Lower lobe of right lung (tissue), 2 donors: Measurements from ENCODE around the gene DTD1. TPM values are rescaled to one million over a fixed set of nuclear protein-coding genes. Genes with fewer than 3 reads are reported as not detected.

Experiments
- ATAC-seq, 2 donors: fragments of 200-7000 bp; cut with Tn5 transposase; one replicate each; pipeline ENCODE4 v1.9.1; 2020 to 2022; ENCODE audit warnings: mild to moderate bottlenecking in 2 of 2, moderate library complexity in 2 of 2
- DNase-seq: peaks from one replicate; pipeline ENCODE4 v3.0.0-alpha.2; 2020
- H3K27ac ChIP-seq: fragments of 200-600 bp; one replicate; pipeline ENCODE4 v1.8.0; 2022
- H3K27me3 ChIP-seq: fragments of 200-600 bp; one replicate; pipeline ENCODE4 v1.8.0; 2022; ENCODE audit warnings: low read depth
- H3K36me3 ChIP-seq: fragments of 200-600 bp; one replicate; pipeline ENCODE4 v1.8.0; 2022; ENCODE audit warnings: mild to moderate bottlenecking
- H3K4me1 ChIP-seq: fragments of 200-600 bp; one replicate; pipeline ENCODE4 v1.8.0; 2022
- H3K4me3 ChIP-seq: fragments of 200-600 bp; one replicate; pipeline ENCODE4 v1.8.0; 2022; ENCODE audit warnings: mild to moderate bottlenecking
- H3K9me3 ChIP-seq: fragments of 200-600 bp; one replicate; pipeline ENCODE4 v1.8.0; 2022
- intact Hi-C: fragments of 100-400 bp; cut with DNase I; formaldehyde crosslinking; loops from one replicate; pipeline ENCODE4 v1.11.0; 2022
- total RNA-seq: library from RNA; stranded (reverse); fragmentation: NEBNext Ultra II Directional; extraction: Animal tissue kit (Norgen Biotek cat#: 25700); gene quantifications from one replicate; pipeline ENCODE4 v1.2.1, GENCODE V29; 2021
- TF ChIP-seq, protein P1 (sequence below): fragments of 200-600 bp; IDR thresholded peaks from one replicate; pipeline ENCODE4 v1.8.0; 2022; ENCODE audit warnings: antibody characterized with exemption, mild to moderate bottlenecking
- donor health status: DM: no; HTN: yes; CAD: no; lungs with severe emphysema.

Gene DTD1
- total RNA-seq, 1 donor from 2014 or later, result 15.7 TPM

DNA sequence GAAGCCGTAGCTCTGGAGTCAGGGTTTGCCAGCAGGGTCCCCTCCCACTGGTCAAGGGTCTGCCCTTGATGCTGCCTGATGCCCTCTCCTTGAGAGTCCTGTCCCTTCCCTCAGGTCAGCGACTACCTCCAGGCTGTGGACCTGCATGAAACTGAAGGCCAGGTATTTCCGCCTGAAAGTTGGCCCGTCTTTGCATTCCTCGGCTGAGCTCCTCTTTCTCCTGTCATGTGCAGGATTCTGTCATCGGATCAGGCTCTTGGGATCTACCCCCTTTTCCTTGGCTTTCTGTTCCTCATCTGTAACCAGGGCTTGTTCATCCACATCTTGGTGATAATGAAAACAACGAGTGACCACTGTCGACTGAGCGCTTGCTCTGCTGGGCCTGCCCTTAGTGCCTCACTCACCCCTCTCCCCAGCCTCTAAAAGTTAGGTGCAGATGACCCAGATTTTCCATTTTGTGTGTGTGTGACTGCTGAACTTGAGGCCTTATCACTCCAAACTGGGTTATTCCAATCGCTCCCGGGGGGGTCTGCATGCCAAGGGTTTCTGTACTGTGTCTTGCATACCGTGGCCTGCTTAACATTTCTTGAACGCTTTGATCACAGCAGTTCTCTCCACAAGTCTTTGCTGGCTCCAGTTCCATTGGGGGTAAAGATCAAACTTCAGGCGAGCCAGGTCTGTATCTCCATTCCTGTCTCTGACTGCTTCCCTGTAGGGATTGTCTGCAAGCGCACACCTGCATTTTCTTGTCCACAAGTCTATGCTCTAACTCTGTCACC lies 81.6 kb downstream of the DTD1 start:
- DNase-seq, result no peak
- intact Hi-C loops, result no loop called here
- no peaks in the 10 kb centered on the region for H3K27me3 ChIP-seq
- H3K4me1 ChIP-seq, result no peaks in the 10 kb centered on the region
- TF ChIP-seq, protein P1, sequence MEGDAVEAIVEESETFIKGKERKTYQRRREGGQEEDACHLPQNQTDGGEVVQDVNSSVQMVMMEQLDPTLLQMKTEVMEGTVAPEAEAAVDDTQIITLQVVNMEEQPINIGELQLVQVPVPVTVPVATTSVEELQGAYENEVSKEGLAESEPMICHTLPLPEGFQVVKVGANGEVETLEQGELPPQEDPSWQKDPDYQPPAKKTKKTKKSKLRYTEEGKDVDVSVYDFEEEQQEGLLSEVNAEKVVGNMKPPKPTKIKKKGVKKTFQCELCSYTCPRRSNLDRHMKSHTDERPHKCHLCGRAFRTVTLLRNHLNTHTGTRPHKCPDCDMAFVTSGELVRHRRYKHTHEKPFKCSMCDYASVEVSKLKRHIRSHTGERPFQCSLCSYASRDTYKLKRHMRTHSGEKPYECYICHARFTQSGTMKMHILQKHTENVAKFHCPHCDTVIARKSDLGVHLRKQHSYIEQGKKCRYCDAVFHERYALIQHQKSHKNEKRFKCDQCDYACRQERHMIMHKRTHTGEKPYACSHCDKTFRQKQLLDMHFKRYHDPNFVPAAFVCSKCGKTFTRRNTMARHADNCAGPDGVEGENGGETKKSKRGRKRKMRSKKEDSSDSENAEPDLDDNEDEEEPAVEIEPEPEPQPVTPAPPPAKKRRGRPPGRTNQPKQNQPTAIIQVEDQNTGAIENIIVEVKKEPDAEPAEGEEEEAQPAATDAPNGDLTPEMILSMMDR, result no peak
- no peak overlapping the region for H3K4me3 ChIP-seq
- no peaks in the 10 kb centered on the region for H3K9me3 ChIP-seq
- no peak overlapping the region for H3K27ac ChIP-seq
- no peaks in the 10 kb centered on the region for H3K36me3 ChIP-seq
- ATAC-seq, result no peak

DNA sequence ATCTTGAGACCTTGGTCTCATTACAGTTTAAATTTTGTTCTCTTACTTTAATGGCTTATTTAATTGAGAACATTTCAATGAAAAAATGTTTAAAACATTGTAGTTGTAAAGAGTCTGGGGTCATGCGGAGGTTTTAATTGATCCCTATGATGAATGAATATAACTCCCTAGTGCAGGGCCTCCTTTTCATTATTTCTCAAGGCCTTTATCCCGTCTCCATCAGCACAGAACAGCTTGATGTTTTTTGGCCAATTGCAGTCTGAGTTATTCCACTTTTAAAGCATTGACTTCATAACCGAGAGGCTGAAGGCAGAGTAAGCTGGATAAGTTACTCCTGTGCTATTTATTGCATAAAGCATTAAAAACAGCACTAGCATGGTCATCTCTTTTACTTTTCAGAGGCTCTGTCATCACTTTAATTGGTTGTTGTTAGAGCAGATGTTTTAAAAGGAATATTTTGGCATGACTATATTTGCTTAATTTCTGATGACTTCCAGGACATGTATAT lies 83.4 kb downstream of the DTD1 start:
- TF ChIP-seq, protein P1, result no peak
- Histone ChIP-seq H3K9me3 (no peaks in the 10 kb centered on the region), H3K36me3 (no peaks in the 10 kb centered on the region), H3K27ac (no peak overlapping the region), H3K27me3 (no peaks in the 10 kb centered on the region), H3K4me1 (no peaks in the 10 kb centered on the region), H3K4me3 (no peak overlapping the region)
- ATAC-seq, result no peak
- intact Hi-C loops, result no loop called here
- DNase-seq, result no peak

DNA sequence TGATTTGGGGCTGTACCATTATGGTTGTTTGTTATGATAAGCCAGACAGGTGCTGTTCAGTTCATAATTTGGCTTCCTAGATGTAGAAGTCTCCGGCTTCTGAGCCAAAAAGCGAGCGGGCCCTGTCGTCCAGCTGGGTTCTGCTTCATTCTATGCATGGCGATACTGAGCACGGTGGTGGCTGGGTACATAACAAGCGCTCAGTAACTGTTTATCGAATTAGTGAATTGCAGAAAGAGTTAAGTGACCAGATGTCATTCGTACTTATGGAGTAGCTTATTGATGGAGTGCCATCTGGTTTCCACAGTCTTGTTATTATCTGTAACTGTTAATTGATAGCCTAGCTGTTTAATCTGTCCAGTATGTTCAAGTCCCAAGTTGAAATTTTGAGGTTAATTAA lies 85.0 kb downstream of the DTD1 start:
- intact Hi-C loops, result no loop called here
- Histone ChIP-seq H3K4me3 (no peak overlapping the region), H3K9me3 (no peaks in the 10 kb centered on the region), H3K4me1 (no peaks in the 10 kb centered on the region), H3K27me3 (no peaks in the 10 kb centered on the region), H3K36me3 (no peaks in the 10 kb centered on the region), H3K27ac (no peak overlapping the region)
- DNase-seq (no peak), ATAC-seq (no peak)
- TF ChIP-seq, protein P1, result no peak

DNA sequence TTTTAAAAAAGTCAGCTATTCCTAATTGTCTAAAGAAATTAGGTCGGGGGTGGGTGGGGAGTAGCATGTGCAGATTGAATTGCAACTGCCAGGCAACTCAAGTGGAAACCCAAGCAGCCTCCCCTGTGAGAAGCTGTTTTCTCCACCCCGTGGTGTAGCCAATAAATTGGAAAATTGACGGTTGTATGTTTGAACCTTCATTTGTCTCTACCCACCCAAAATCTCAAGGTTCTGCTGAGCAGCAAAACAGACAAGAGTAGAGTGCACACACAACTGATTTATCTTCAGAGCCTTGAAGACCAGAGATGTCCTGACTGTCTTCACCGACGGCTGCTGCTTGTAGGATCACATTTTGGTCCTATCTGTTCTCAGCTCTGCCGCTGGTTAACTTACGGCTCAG lies 88.5 kb downstream of the DTD1 start:
- no peak overlapping the region for H3K4me3 ChIP-seq
- H3K36me3 ChIP-seq, result no peaks in the 10 kb centered on the region
- ATAC-seq (no peak), DNase-seq (no peak)
- TF ChIP-seq, protein P1, result no peak
- no peaks in the 10 kb centered on the region for H3K9me3 ChIP-seq
- intact Hi-C loops, result no loop called here
- H3K4me1 ChIP-seq, result no peaks in the 10 kb centered on the region
- H3K27ac ChIP-seq, result no peak overlapping the region
- no peaks in the 10 kb centered on the region for H3K27me3 ChIP-seq

DNA sequence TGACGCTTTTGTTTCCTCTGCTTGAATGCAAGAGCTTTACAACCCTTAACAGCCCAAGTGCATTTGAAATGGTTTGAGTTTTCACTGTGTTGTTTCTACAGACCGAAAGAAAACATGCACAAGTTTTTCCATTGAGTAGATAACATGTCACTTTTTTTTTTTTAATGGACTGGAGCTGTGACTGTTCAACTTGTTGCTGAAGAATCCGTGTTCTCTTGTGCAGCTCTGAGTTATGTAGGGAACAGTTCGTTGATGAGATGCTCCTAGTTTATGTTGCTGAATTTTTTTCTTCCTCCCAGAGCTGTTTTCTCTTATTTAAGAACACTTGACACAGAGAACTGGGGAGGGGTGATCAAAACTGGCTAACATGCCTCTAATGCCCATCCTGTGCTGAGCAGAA lies 89.3 kb downstream of the DTD1 start:
- Histone ChIP-seq H3K36me3 (no peaks in the 10 kb centered on the region), H3K27ac (no peak overlapping the region), H3K4me1 (no peaks in the 10 kb centered on the region), H3K27me3 (no peaks in the 10 kb centered on the region), H3K9me3 (no peaks in the 10 kb centered on the region), H3K4me3 (no peak overlapping the region)
- DNase-seq (no peak), ATAC-seq (no peak)
- intact Hi-C loops, result no loop called here
- TF ChIP-seq, protein P1, result no peak
